ENCODE measurements around the gene KSR1. TPM values are rescaled to one million over a fixed set of nuclear protein-coding genes. Genes with fewer than 3 reads are reported as not detected.
"Not testable (repeated sequence)": the region's sequence is repeated elsewhere in the genome, so short reads cannot be mapped to it uniquely, and the experiment has no call there.

KSR1 gene
- total and polyA plus RNA-seq, 10 of the 15 experiments (the other 5 are each of a cell fraction or from before 2014, with no cell fraction given): 0.97 to 66.6 (median 22.9) TPM

DNA sequence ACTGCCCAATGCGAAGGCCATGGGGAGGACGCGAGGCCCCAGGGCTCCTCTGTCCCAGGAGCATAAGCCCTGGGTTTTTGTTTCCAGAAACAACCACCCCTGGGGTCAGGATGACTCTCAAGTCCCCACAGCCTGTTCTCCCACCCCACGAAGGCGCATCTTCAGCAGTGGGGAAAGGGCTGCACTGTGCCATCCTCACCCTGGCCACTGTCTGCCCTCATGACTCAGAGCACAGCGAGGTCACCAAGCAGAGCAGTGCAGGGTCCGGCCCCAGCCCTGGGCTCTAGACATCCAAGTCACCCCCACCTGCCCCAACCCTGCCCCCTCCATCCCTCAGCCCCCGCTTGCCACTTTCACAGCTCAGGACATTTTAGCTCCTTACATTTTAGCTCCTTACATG is 22.7 kb upstream of the KSR1 start (continued):
- no peak for TF ChIP-seq ZNF687 (IDR thresholded peaks at IDR 0.05)
- TF ChIP-seq BCL11A (IDR thresholded peaks at IDR 0.05; ENCODE audit: low read depth, low read length): no peak
- no peak for TF ChIP-seq STAT1 (conservative IDR thresholded peaks at IDR 0.05)
- no peak for TF ChIP-seq ZNF217 (IDR thresholded peaks at IDR 0.05)
- no peak for TF ChIP-seq ZBTB11 (CRISPR knock-in tag; IDR thresholded peaks at IDR 0.05)

GRCh38 chr17:27435431-27436070 is 20.7 kb upstream of the KSR1 start:
- H3K9me3 ChIP-seq (replicated peaks; ENCODE audit: control insufficient read depth, insufficient read depth, low read length); H3K27me3 ChIP-seq (replicated peaks in 1 of 2; ENCODE audit: control insufficient read depth in 2 of 2, insufficient read depth in 2 of 2, low read length in 1 of 2); DNase-seq (ENCODE audit: low read depth, low spot score); intact Hi-C loops (cut with micrococcal nuclease; ENCODE audit: unreplicated experiment); H3K36me3 ChIP-seq (ENCODE audit: control insufficient read depth in 2 of 2, insufficient read depth in 2 of 2, low read length in 1 of 2); BruUV-seq (replicated peaks); H3K27ac ChIP-seq (ENCODE audit: control insufficient read depth, insufficient read depth); H3K4me3 ChIP-seq; POLR2A ChIA-PET; ATAC-seq; FAIRE-seq; H4K20me1 ChIP-seq (ENCODE audit: control insufficient read depth, insufficient read depth); H3K79me2 ChIP-seq (ENCODE audit: control insufficient read depth, insufficient read depth, low read length); H3K4me1 ChIP-seq (ENCODE audit: control insufficient read depth, insufficient read depth, low read length); H3K9ac ChIP-seq (ENCODE audit: control insufficient read depth, insufficient read depth, low read length); RAD21 ChIA-PET (ENCODE audit: unreplicated experiment); H3K4me2 ChIP-seq (ENCODE audit: control insufficient read depth, insufficient read depth); in situ Hi-C loops (cut with MboI); H2AFZ ChIP-seq (ENCODE audit: control insufficient read depth, low read depth, low read length): not testable (repeated sequence)
- CTCF ChIA-PET: interaction anchor here (1.1 to 4.0 kb wide), 4 partner anchors 55 to 216 kb away, joined by 3 to 13 read pairs (median 4); no protein-coding TSS in a partner anchor
- SMC1A ChIA-PET (ENCODE audit: uncharacterized antibody, unreplicated experiment): interaction anchor here (1.1 kb wide), 1 partner anchor 164 kb away, joined by 3 read pairs; no protein-coding TSS in a partner anchor
- 72% methylated on average over 6 of the region's 6 CpGs for WGBS (ENCODE audit: insufficient coverage, insufficient replicate concordance, low lambda C conversion rate, missing lambda C conversion rate)

All from GM12878 (cell line).